Fibroblast of the aortic adventitia (primary cell): ENCODE measurements around the gene KCND2. TPM values are rescaled to one million over a fixed set of nuclear protein-coding genes. Genes with fewer than 3 reads are reported as not detected.

Experiments
- DNase-seq: peaks from one replicate; pipeline ENCODE4 v3.0.0-alpha.2; 2010; ENCODE audit warnings: low read depth
- H3K4me3 ChIP-seq: 2 replicates; pipeline ENCODE4 v1.5.1; 2011; ENCODE audit warnings: low read depth, mild to moderate bottlenecking, control low read depth, low read length, moderate library complexity
- CTCF ChIP-seq: IDR thresholded peaks from 2 replicates; pipeline ENCODE4 v1.5.1; 2011; ENCODE audit warnings: mild to moderate bottlenecking, low read length, control low read depth, inconsistent platforms; ENCODE audit not compliant: insufficient read depth
- total RNA-seq: library from RNA; depleted of rRNA; stranded (reverse); fragments of >200 nt; gene quantifications from 2 replicates; pipeline ENCODE4 v1.2.3, GENCODE V29; 2012; ENCODE audit warnings: low replicate concordance

Gene KCND2
- total RNA-seq, 1 donor = 11.3 TPM

- no peak for TF ChIP-seq CTCF
- DNase-seq = no peak
- H3K4me3 ChIP-seq = no peak overlapping the region
Measured at GRCh38 chr7:120442838-120443237, 169.9 kb downstream of the KCND2 start.

GRCh38 chr7:120444650-120445049, 171.7 kb downstream of the KCND2 start:
- no peak for TF ChIP-seq CTCF
- DNase-seq = no peak
- H3K4me3 ChIP-seq = no peak overlapping the region

- no peak for DNase-seq
- no peak overlapping the region for H3K4me3 ChIP-seq
- TF ChIP-seq CTCF = no peak
Measured at GRCh38 chr7:120445276-120445675, 172.3 kb downstream of the KCND2 start.

- H3K4me3 ChIP-seq = no peak overlapping the region
- no peak for DNase-seq
- no peak for TF ChIP-seq CTCF
Measured at GRCh38 chr7:120452665-120453064, 179.7 kb downstream of the KCND2 start.

GRCh38 chr7:120456699-120457098, 183.7 kb downstream of the KCND2 start:
- no peak overlapping the region for H3K4me3 ChIP-seq
- no peak for DNase-seq
- no peak for TF ChIP-seq CTCF

- TF ChIP-seq CTCF = no peak
- DNase-seq = no peak
- no peak overlapping the region for H3K4me3 ChIP-seq
Measured at GRCh38 chr7:120460949-120461348, 188.0 kb downstream of the KCND2 start.

GRCh38 chr7:120462991-120463390, 190.0 kb downstream of the KCND2 start:
- H3K4me3 ChIP-seq = no peak overlapping the region
- no peak for TF ChIP-seq CTCF
- DNase-seq = peak; percentile 23
